Right cardiac atrium (tissue), 5 donors: Measurements from ENCODE around the gene TCFL5. TPM values are rescaled to one million over a fixed set of nuclear protein-coding genes. Genes with fewer than 3 reads are reported as not detected.
A peak's percentile ranks its signal among the peaks of the same experiment; 100 is the strongest.

Source experiments
- ATAC-seq, 2 donors: fragments of 200-7000 bp; cut with Tn5 transposase; one replicate each; pipeline versions ENCODE4 v1.8.0 to v1.9.1; 2020; ENCODE audit warnings: moderate library complexity in 2 of 2, mild to moderate bottlenecking in 1 of 2
- DNase-seq, 3 donors: peaks; one replicate each; pipeline ENCODE4 v3.0.0-alpha.2; 2020
- H3K27ac ChIP-seq: one replicate; pipeline ENCODE4 v1.5.1; 2013; ENCODE audit warnings: mild to moderate bottlenecking, low read length, control low read depth, moderate library complexity
- H3K27me3 ChIP-seq: one replicate; pipeline ENCODE4 v1.6.1; 2013; ENCODE audit not compliant: control insufficient read depth, insufficient read depth
- H3K4me1 ChIP-seq: one replicate; pipeline ENCODE4 v1.6.1; 2013; ENCODE audit warnings: low read length; ENCODE audit not compliant: control insufficient read depth, insufficient read depth
- H3K4me3 ChIP-seq: one replicate; pipeline ENCODE4 v1.5.1; 2013; ENCODE audit warnings: low read length, control low read depth
- H3K9me3 ChIP-seq: one replicate; pipeline ENCODE4 v1.6.1; 2013; ENCODE audit warnings: low read length; ENCODE audit not compliant: control insufficient read depth
- WGBS: extraction: QIAGEN DNeasy Blood & Tissue Kit; methylation state at CpG from one replicate; pipeline ENCODE4 v1.1.7; 2013; 5-methylcytosine and 5-hydroxymethylcytosine counted together
- intact Hi-C, 4 donors: fragments of 100-400 bp; cut with DNase I; formaldehyde crosslinking; loops; one replicate each; pipeline versions ENCODE4 v1.11.0 to v1.14.0; 2022 to 2023
- long read RNA-seq, 4 donors: library from polyadenylated mRNA; unstranded; transcript quantifications; one replicate each; pipeline ENCODE4 v2.0.0, GENCODE V29; 2020 to 2021
- polyA plus RNA-seq: library from polyadenylated mRNA; stranded (reverse); fragments of 200-250 nt; gene quantifications from one replicate; pipeline ENCODE4 v1.2.3, GENCODE V29; 2013
- total RNA-seq, 4 donors: library from RNA; stranded (reverse); fragmentation: NEBNext Ultra II Directional; extraction: Animal tissue kit (Norgen Biotek cat#: 25700); gene quantifications; one replicate each; pipeline ENCODE4 v1.2.1, GENCODE V29; 2021
- donor health status: healthy with polysubstance abuse.
- donor health status: DM: no; HTN: yes; CAD: no.
- donor health status: DM: no; HTN: no; CAD: no.
- donor health status: DM: no; HTN: yes; CAD: no; lungs with severe emphysema.
- donor health status: DM: yes; HTN: yes; CAD: no.

TCFL5 gene
- total RNA-seq (1 to 10 TPM; 7.8 to 9.9 (median 8.2) TPM), polyA plus RNA-seq (5.2 TPM)
- long read RNA-seq, donor 1, transcript TCFL5-202 (6 exons, 2,456 nt): major isoform, 11 of 29 reads
- long read RNA-seq, donor 1, partial matches to known transcripts: 3 of 29 reads
- long read RNA-seq, donor 1, other reads (novel, unspliced or antisense): 11 of 29 reads
- long read RNA-seq, donor 2, transcript TCFL5-202 (6 exons, 2,456 nt): major isoform, 5 of 21 reads
- long read RNA-seq, donor 2, partial matches to known transcripts: 0 of 21 reads
- long read RNA-seq, donor 2, other reads (novel, unspliced or antisense): 12 of 21 reads
- long read RNA-seq, donor 3, partial matches to known transcripts: 0 of 4 reads
- long read RNA-seq, donor 3, other reads (novel, unspliced or antisense): 4 of 4 reads
- long read RNA-seq, donor 4, partial matches to known transcripts: 2 of 16 reads
- long read RNA-seq, donor 4, other reads (novel, unspliced or antisense): 8 of 16 reads

GRCh38 chr20:62861726-62862336 lies at the start of gene TCFL5:
TSS of gene TCFL5 (minus strand) at chr20:62861822. CDS start at chr20:62861670, 152 bp downstream.
- H3K27me3 ChIP-seq: no peaks in the 10 kb centered on the region
- no peaks in the 10 kb centered on the region for H3K9me3 ChIP-seq
- H3K27ac ChIP-seq: peak within 1 kb of the TSS; percentile 48
- 13% methylated on average over 54 of the region's 70 CpGs for WGBS
- H3K4me1 ChIP-seq: peaks cover 2% of the 10 kb centered on the region
- intact Hi-C loops: no loop called here
- DNase-seq: peak; percentile 87 to 97 (median 94)
- peak within 1 kb of the TSS; percentile 78 for H3K4me3 ChIP-seq
- peak; percentile 97 for ATAC-seq

GRCh38 chr20:62910777-62911497 lies 49.3 kb upstream of the TCFL5 start:
- no peak for ATAC-seq
- H3K4me1 ChIP-seq: peaks cover 9% of the 10 kb centered on the region
- intact Hi-C loops: no loop called here

GRCh38 chr20:62910217-62910766 lies 48.7 kb upstream of the TCFL5 start:
- no peak for DNase-seq
- intact Hi-C loops: no loop called here
- 87% methylated on average over 11 of the region's 11 CpGs for whole genome bisulfite sequencing
- H3K4me3 ChIP-seq: no peak overlapping the region
- no peak overlapping the region for H3K27ac ChIP-seq
- H3K27me3 ChIP-seq: no peaks in the 10 kb centered on the region
- H3K4me1 ChIP-seq: peaks cover 9% of the 10 kb centered on the region
- H3K9me3 ChIP-seq: no peaks in the 10 kb centered on the region
- ATAC-seq: no peak

More at GRCh38 chr20:62910777-62911497, 49.3 kb upstream of the TCFL5 start:
- no peaks in the 10 kb centered on the region for H3K27me3 ChIP-seq
- DNase-seq: no peak
- no peak overlapping the region for H3K4me3 ChIP-seq
- 91% methylated on average over 45 of the region's 45 CpGs for WGBS
- H3K9me3 ChIP-seq: no peaks in the 10 kb centered on the region
- H3K27ac ChIP-seq: no peak overlapping the region

GRCh38 chr20:62908971-62909791 lies 47.6 kb upstream of the TCFL5 start:
- no peak for ATAC-seq
- WGBS: 87% methylated on average over 18 of the region's 18 CpGs

GRCh38 chr20:62907384-62908317 lies 46.0 kb upstream of the TCFL5 start:
- 71% methylated on average over 16 of the region's 16 CpGs for WGBS
- intact Hi-C loops: no loop called here
- no peak for ATAC-seq
- no peaks in the 10 kb centered on the region for H3K4me1 ChIP-seq
- no peaks in the 10 kb centered on the region for H3K9me3 ChIP-seq
- DNase-seq: no peak
- H3K27me3 ChIP-seq: no peaks in the 10 kb centered on the region
- no peak overlapping the region for H3K27ac ChIP-seq
- no peak overlapping the region for H3K4me3 ChIP-seq

More at GRCh38 chr20:62908971-62909791, 47.6 kb upstream of the TCFL5 start:
- peaks cover 1% of the 10 kb centered on the region for H3K4me1 ChIP-seq
- no peak for DNase-seq
- H3K9me3 ChIP-seq: no peaks in the 10 kb centered on the region
- no peak overlapping the region for H3K27ac ChIP-seq
- intact Hi-C loops: no loop called here
- H3K4me3 ChIP-seq: no peak overlapping the region
- H3K27me3 ChIP-seq: no peaks in the 10 kb centered on the region

GRCh38 chr20:62906647-62907375 lies 45.2 kb upstream of the TCFL5 start:
- ATAC-seq: no peak
- Histone ChIP-seq H3K9me3 (no peaks in the 10 kb centered on the region), H3K27ac (no peak overlapping the region), H3K4me1 (no peaks in the 10 kb centered on the region), H3K4me3 (no peak overlapping the region), H3K27me3 (no peaks in the 10 kb centered on the region)
- intact Hi-C loops: no loop called here
- 92% methylated on average over 30 of the region's 31 CpGs for WGBS
- DNase-seq: no peak

GRCh38 chr20:62906209-62906608 lies 44.6 kb upstream of the TCFL5 start:
- Histone ChIP-seq H3K27ac (no peak overlapping the region), H3K4me1 (no peaks in the 10 kb centered on the region), H3K4me3 (no peak overlapping the region), H3K9me3 (no peaks in the 10 kb centered on the region), H3K27me3 (no peaks in the 10 kb centered on the region)
- intact Hi-C loops: no loop called here
- ATAC-seq: peak in 1 of 2 donors; percentile 29
- WGBS: 79% methylated on average over 16 of the region's 16 CpGs
- DNase-seq: peak in 1 of 3 donors; percentile 63

GRCh38 chr20:62905536-62906117 lies 44.0 kb upstream of the TCFL5 start:
- Histone ChIP-seq H3K27ac (no peak overlapping the region), H3K27me3 (no peaks in the 10 kb centered on the region), H3K4me1 (no peaks in the 10 kb centered on the region), H3K4me3 (no peak overlapping the region), H3K9me3 (no peaks in the 10 kb centered on the region)
- intact Hi-C loops: no loop called here
- ATAC-seq: no peak
- 89% methylated on average over 17 of the region's 17 CpGs for WGBS
- DNase-seq: no peak
